HEK293 (cell line): ENCODE measurements around the gene HDAC7.

Experiments
- CTCF ChIA-PET: fragments of 350-600 bp; formaldehyde crosslinking; extraction: SDS; loops from one replicate; lab custom pipeline; 2021; ENCODE audit warnings: antibody characterized with exemption; lab: Yijun Ruan, JAX
- POLR2A ChIA-PET: fragments of 300-600 bp; formaldehyde crosslinking; extraction: SDS; loops from one replicate; lab custom pipeline; 2020; ENCODE audit warnings: antibody characterized with exemption, inconsistent platforms; lab: Yijun Ruan, JAX
- H3K27ac ChIP-seq: fragments of 200-500 bp; sonication (Bioruptor generic); 2 replicates; pipeline ENCODE4 v1.5.1; 2014; ENCODE audit warnings: low read depth, low read length, control low read depth, inconsistent platforms; ENCODE audit errors: extremely low read depth
- H3K36me3 ChIP-seq, 2 experiments: fragments of 200-500 bp in 1 of 2; sonication (Bioruptor generic) in 1 of 2; 1 replicate in 1 of 2; 2 replicates in 1 of 2; pipeline ENCODE4 v1.5.1; 2014 to 2017; ENCODE audit warnings: inconsistent platforms in 2 of 2, low read length in 2 of 2; ENCODE audit not compliant: control insufficient read depth in 2 of 2, insufficient read depth in 1 of 2
- H3K4me1 ChIP-seq: fragments of 200-500 bp; sonication (Bioruptor generic); 2 replicates; pipeline ENCODE4 v1.5.1; 2014; ENCODE audit warnings: mild to moderate bottlenecking, low read length, inconsistent platforms; ENCODE audit not compliant: control insufficient read depth, insufficient read depth
- H3K4me3 ChIP-seq: 2 replicates; pipeline ENCODE4 v1.5.1; 2011; ENCODE audit warnings: low read depth, mild to moderate bottlenecking, control low read depth, low read length, moderate library complexity
- H3K9me3 ChIP-seq: fragments of 200-500 bp; sonication (Bioruptor generic); 2 replicates; pipeline ENCODE4 v1.5.1; 2014; ENCODE audit warnings: low read depth, low read length, inconsistent platforms; ENCODE audit not compliant: control insufficient read depth, insufficient read depth
- HOXC10 ChIP-seq: sonication (generic); formaldehyde crosslinking; IDR thresholded peaks from 2 replicates; pipeline ENCODE4 v1.8.1; 2023; ENCODE audit warnings: mild to moderate bottlenecking, missing genetic modification reagents
- HOXD13 ChIP-seq: sonication (generic); formaldehyde crosslinking; IDR thresholded peaks from 2 replicates; pipeline ENCODE4 v1.8.0; 2022; ENCODE audit warnings: missing genetic modification reagents, borderline replicate concordance
- PATZ1 ChIP-seq: fragments of 450-650 bp; formaldehyde crosslinking; IDR thresholded peaks from 2 replicates; pipeline ENCODE4 v1.5.1; 2016; ENCODE audit warnings: missing biosample characterization, missing genetic modification characterization
- PRDM10 ChIP-seq: fragments of 450-650 bp; formaldehyde crosslinking; IDR thresholded peaks from 2 replicates; pipeline ENCODE4 v1.5.1; 2016; ENCODE audit warnings: missing biosample characterization, missing genetic modification characterization
- ZBTB1 ChIP-seq: fragments of 450-650 bp; formaldehyde crosslinking; IDR thresholded peaks from 2 replicates; pipeline ENCODE4 v1.5.1; 2016; ENCODE audit warnings: missing biosample characterization, missing genetic modification characterization
- ZBTB10 ChIP-seq: fragments of 450-650 bp; formaldehyde crosslinking; IDR thresholded peaks from 2 replicates; pipeline ENCODE4 v1.5.1; 2016; ENCODE audit warnings: missing biosample characterization, missing genetic modification characterization
- ZBTB6 ChIP-seq: fragments of 450-650 bp; formaldehyde crosslinking; IDR thresholded peaks from 2 replicates; pipeline ENCODE4 v1.5.1; 2017; ENCODE audit warnings: missing biosample characterization, missing genetic modification characterization
- ZEB2 ChIP-seq: fragments of 450-650 bp; formaldehyde crosslinking; IDR thresholded peaks from 2 replicates; pipeline ENCODE4 v1.5.1; 2016; ENCODE audit warnings: missing biosample characterization, missing genetic modification characterization
- ZFP69B ChIP-seq: fragments of 450-650 bp; formaldehyde crosslinking; IDR thresholded peaks from 2 replicates; pipeline ENCODE4 v1.5.1; 2016; ENCODE audit warnings: missing biosample characterization, missing genetic modification characterization
- ZIC2 ChIP-seq: fragments of 450-650 bp; formaldehyde crosslinking; IDR thresholded peaks from 2 replicates; pipeline ENCODE4 v1.5.1; 2016; ENCODE audit warnings: missing biosample characterization, missing genetic modification characterization
- ZNF114 ChIP-seq: fragments of 450-650 bp; formaldehyde crosslinking; IDR thresholded peaks from 2 replicates; pipeline ENCODE4 v1.5.0; 2017; ENCODE audit warnings: missing biosample characterization, missing genetic modification characterization
- ZNF184 ChIP-seq: fragments of 450-650 bp; IDR thresholded peaks from 2 replicates; pipeline ENCODE4 v1.5.1; 2018; ENCODE audit warnings: missing biosample characterization, mild to moderate bottlenecking, missing genetic modification characterization
- ZNF202 ChIP-seq: fragments of 450-650 bp; formaldehyde crosslinking; IDR thresholded peaks from 2 replicates; pipeline ENCODE4 v1.5.1; 2016; ENCODE audit warnings: missing biosample characterization, missing genetic modification characterization, borderline replicate concordance
- ZNF211 ChIP-seq: fragments of 450-650 bp; formaldehyde crosslinking; IDR thresholded peaks from 2 replicates; pipeline ENCODE4 v1.5.1; 2016; ENCODE audit warnings: low read depth, missing biosample characterization, missing genetic modification characterization
- ZNF221 ChIP-seq: fragments of 450-650 bp; formaldehyde crosslinking; IDR thresholded peaks from 2 replicates; pipeline ENCODE4 v1.5.1; 2017; ENCODE audit warnings: missing biosample characterization, missing genetic modification characterization, borderline replicate concordance
- ZNF391 ChIP-seq: fragments of 450-650 bp; formaldehyde crosslinking; IDR thresholded peaks from 2 replicates; pipeline ENCODE4 v1.5.1; 2016; ENCODE audit warnings: low read depth, missing biosample characterization, missing genetic modification characterization, borderline replicate concordance
- ZNF394 ChIP-seq: fragments of 450-650 bp; formaldehyde crosslinking; IDR thresholded peaks from 2 replicates; pipeline ENCODE4 v1.5.1; 2016; ENCODE audit warnings: missing biosample characterization, missing genetic modification characterization, mild to moderate bottlenecking, moderate library complexity, borderline replicate concordance
- ZNF416 ChIP-seq: fragments of 450-650 bp; formaldehyde crosslinking; IDR thresholded peaks from 2 replicates; pipeline ENCODE4 v1.5.1; 2016; ENCODE audit warnings: missing biosample characterization, missing genetic modification characterization
- ZNF426 ChIP-seq: fragments of 450-650 bp; formaldehyde crosslinking; IDR thresholded peaks from 2 replicates; pipeline ENCODE4 v1.5.1; 2017; ENCODE audit warnings: missing biosample characterization, missing genetic modification characterization, mild to moderate bottlenecking, inconsistent platforms, moderate library complexity
- ZNF510 ChIP-seq: fragments of 450-650 bp; formaldehyde crosslinking; IDR thresholded peaks from 2 replicates; pipeline ENCODE4 v1.5.1; 2018; ENCODE audit warnings: mild to moderate bottlenecking, missing genetic modification characterization, missing biosample characterization; ENCODE audit not compliant: insufficient replicate concordance
- ZNF544 ChIP-seq: fragments of 450-650 bp; formaldehyde crosslinking; IDR thresholded peaks from 2 replicates; pipeline ENCODE4 v1.5.0; 2017; ENCODE audit warnings: missing biosample characterization, missing genetic modification characterization
- ZNF670 ChIP-seq: fragments of 450-650 bp; formaldehyde crosslinking; IDR thresholded peaks from 2 replicates; pipeline ENCODE4 v1.5.1; 2016; ENCODE audit warnings: missing biosample characterization, missing genetic modification characterization, low read depth
- ZNF707 ChIP-seq: fragments of 450-650 bp; formaldehyde crosslinking; IDR thresholded peaks from 2 replicates; pipeline ENCODE4 v1.5.1; 2016; ENCODE audit warnings: missing biosample characterization, missing genetic modification characterization
- ZNF791 ChIP-seq: fragments of 450-650 bp; formaldehyde crosslinking; IDR thresholded peaks from 2 replicates; pipeline ENCODE4 v1.5.1; 2016; ENCODE audit warnings: missing biosample characterization, missing genetic modification characterization
- ZNF830 ChIP-seq: fragments of 450-650 bp; IDR thresholded peaks from 2 replicates; pipeline ENCODE4 v1.5.0; 2018; ENCODE audit warnings: missing biosample characterization, missing genetic modification characterization, low read depth, mild to moderate bottlenecking, moderate library complexity

The HDAC7 gene

GRCh38 chr12:47752121-47752520 lies 67.6 kb downstream of the HDAC7 start (continued):
- TF ChIP-seq ZBTB6 (tag by site-specific recombination), result no peak
- no peak for TF ChIP-seq ZNF394 (tag by site-specific recombination)
- no peak for TF ChIP-seq ZNF791 (tag by site-specific recombination)
- TF ChIP-seq ZNF211 (tag by site-specific recombination), result no peak
- no peak for TF ChIP-seq ZNF114
- TF ChIP-seq ZEB2 (tag by site-specific recombination), result no peak
- TF ChIP-seq ZNF830, result no peak
- no peak for TF ChIP-seq PRDM10 (tag by site-specific recombination)

GRCh38 chr12:47751561-47751960 lies 68.1 kb downstream of the HDAC7 start:
- Histone ChIP-seq H3K9me3 (no peaks in the 10 kb centered on the region), H3K4me3 (no peak overlapping the region), H3K27ac (no peak overlapping the region), H3K4me1 (peaks cover 4% of the 10 kb centered on the region; the same call in 1 of the 2 replicates), H3K36me3 (no peaks in the 10 kb centered on the region)
- CTCF ChIA-PET, result interaction anchor here (10.6 to 14.1 kb wide), 2 partner anchors 10 to 17 kb away, joined by 108 to 241 read pairs; no protein-coding TSS in a partner anchor
- POLR2A ChIA-PET, result no interaction called here
- TF ChIP-seq ZFP69B (no peak), ZBTB10 (tag by site-specific recombination) (no peak), ZNF707 (no peak), HOXC10 (CRISPR knock-in tag) (no peak), ZIC2 (tag by site-specific recombination) (no peak), ZNF426 (tag by site-specific recombination) (no peak), ZNF184 (tag by site-specific recombination) (no peak), ZNF391 (tag by site-specific recombination) (no peak), HOXD13 (no peak), ZNF544 (tag by site-specific recombination) (no peak), ZNF202 (tag by site-specific recombination) (no peak), ZNF510 (tag by site-specific recombination) (no peak), ZNF221 (tag by site-specific recombination) (no peak), PATZ1 (tag by site-specific recombination) (no peak), ZBTB1 (tag by site-specific recombination) (no peak), ZNF416 (no peak), ZNF670 (tag by site-specific recombination) (no peak)
